Erythroblast (primary cell): ENCODE measurements around the gene FNDC3B.

Experiments
- GATA1 ChIP-seq: IDR thresholded peaks from 2 replicates; pipeline ENCODE4 v1.6.1; 2011; ENCODE audit warnings: low read depth, mild to moderate bottlenecking, control low read depth, low read length, moderate library complexity
- POLR2A ChIP-seq: IDR thresholded peaks from 2 replicates; pipeline ENCODE4 v1.6.1; 2011; ENCODE audit warnings: mild to moderate bottlenecking, low read length

DNA sequence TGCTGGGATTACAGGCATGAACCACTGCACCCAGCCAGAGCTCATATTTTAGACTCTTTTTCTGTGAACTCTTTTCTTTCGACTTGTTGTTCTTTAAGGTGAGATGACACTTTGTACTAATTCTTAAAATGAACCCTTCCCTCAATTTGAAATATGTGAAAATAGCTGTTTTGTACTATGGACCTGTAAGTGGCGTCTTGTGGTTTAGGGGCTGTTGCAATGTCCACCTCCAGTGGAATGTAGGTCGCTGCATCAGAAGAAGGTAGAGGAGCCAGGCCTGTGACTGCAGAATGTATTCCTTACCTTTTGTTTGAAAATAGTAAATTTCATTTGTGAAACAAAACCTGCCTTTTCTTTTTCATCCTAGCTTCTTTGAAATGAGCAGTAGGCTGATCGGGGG, 38.9 kb downstream of the FNDC3B start:
- TF ChIP-seq POLR2A (no peak), GATA1 (no peak)
